ENCODE measurements around the gene NRN1. TPM values are rescaled to one million over a fixed set of nuclear protein-coding genes. Genes with fewer than 3 reads are reported as not detected.

The NRN1 gene
- total and polyA plus RNA-seq, 2 experiments from 2014 or later, result 50.5 to 94.6 TPM

DNA sequence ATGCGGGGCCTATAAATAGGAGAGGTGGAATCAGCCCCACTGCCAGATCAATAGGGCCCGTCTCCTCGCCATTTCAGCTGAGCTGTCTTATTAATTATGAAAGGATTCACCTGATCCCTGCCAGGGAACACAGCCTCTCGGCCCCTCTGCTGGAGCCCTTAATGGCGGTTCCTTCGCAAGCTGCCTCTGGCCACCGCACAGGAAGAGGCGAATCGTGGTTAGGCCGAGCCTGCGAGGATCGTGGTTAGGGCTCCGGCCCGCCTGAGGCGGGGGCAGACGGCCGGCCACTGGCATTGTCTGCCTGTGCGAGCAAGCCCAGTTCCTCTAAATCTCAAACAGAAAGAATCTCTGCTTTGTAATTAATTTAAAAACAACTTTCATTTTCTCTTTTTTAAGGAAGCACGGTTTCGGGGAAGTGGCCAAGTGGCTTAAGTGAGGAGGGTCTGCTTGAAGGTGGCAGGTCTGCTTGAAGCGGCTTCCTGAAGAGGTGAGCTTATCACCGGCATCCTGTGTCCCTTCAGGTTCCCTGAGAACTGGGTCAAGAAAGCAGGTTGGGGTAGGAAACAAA, 9.2 kb downstream of the NRN1 start:
- Histone ChIP-seq H3K9me3 (ENCODE audit: low read depth) (no peaks in the 10 kb centered on the region), H3K79me2 (ENCODE audit: insufficient read depth) (peaks cover 48% of the 10 kb centered on the region), H3K27me3 (replicated peaks; ENCODE audit: insufficient read depth) (no peaks in the 10 kb centered on the region), H3K4me2 (ENCODE audit: unreplicated experiment) (peak overlapping the region; percentile 93), H3K36me3 (ENCODE audit: low read depth) (no peaks in the 10 kb centered on the region), H3K4me3 (peak overlapping the region; percentile 99), H3K9ac (peak overlapping the region; percentile 94), H2AFZ (peak overlapping the region; percentile 91), H3K27ac (peak overlapping the region; percentile 87), H4K20me1 (ENCODE audit: insufficient read depth) (no peaks in the 10 kb centered on the region), H3K4me1 (ENCODE audit: insufficient read depth) (peaks cover 22% of the 10 kb centered on the region), H3F3A (ENCODE audit: insufficient read depth) (peaks cover 30% of the 10 kb centered on the region), H3K9me2 (ENCODE audit: insufficient read depth) (no peaks in the 10 kb centered on the region)
- 7 to 8% methylated on average over 22 of the region's 22 CpGs for WGBS, 2 experiments (ENCODE audit: low coverage in 1 of 2, low lambda C conversion rate in 2 of 2, missing lambda C conversion rate in 2 of 2)
- in situ Hi-C loops (cut with MboI), result loop anchor here (10.0 kb wide), 1 partner anchor 533 kb away; no protein-coding TSS in a partner anchor
- DNase-seq, result peak; percentile 79
- TF ChIP-seq EZH2phosphoT487 (IDR thresholded peaks at IDR 0.05; ENCODE audit: insufficient read depth, low read depth), result no peak
- no peak for TF ChIP-seq EZH2 (IDR thresholded peaks at IDR 0.05; ENCODE audit: insufficient read depth, poor library complexity, severe bottlenecking)

DNA sequence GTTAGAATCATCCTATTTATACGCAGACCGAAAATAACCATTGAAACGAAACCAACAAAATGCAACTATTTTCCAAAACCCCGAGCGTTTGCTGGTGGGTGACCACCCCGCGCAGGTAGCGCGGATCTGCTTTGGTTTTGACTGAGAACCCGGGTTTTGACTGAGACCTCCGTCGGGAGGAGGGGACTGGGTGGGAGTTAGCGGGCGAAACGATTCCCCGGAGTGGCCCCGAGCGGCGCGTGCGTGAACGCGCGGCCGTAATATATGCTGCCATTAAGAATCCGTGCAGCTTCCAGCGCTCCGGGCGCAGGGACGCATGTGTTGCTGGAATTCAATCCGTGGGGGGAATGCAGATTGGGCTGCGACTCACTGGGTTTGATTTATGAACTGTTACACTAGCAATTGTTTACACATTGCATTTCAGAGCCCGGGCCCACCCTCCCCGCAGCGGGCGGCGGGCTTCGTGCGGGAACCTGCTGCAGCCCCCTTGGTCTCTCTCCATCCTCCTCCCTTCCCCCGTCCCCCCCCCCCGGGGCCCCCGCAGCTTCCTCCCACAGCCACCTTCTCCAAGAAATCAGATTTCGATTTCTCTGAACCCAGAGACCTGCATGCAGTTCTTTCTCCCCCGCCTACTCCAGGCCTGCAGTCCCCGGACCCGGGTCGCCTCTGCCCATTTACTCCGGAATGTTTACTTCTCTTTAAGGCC, 9.9 kb downstream of the NRN1 start:
- Histone ChIP-seq H3K79me2 (ENCODE audit: insufficient read depth) (peaks cover 41% of the 10 kb centered on the region), H3K27me3 (replicated peaks; ENCODE audit: insufficient read depth) (no peaks in the 10 kb centered on the region), H3K36me3 (ENCODE audit: low read depth) (no peaks in the 10 kb centered on the region), H3K4me2 (ENCODE audit: unreplicated experiment) (peak overlapping the region; percentile 93), H3K27ac (peak overlapping the region; percentile 87), H3K4me1 (ENCODE audit: insufficient read depth) (peaks cover 21% of the 10 kb centered on the region), H3K9me2 (ENCODE audit: insufficient read depth) (no peaks in the 10 kb centered on the region), H3K9me3 (ENCODE audit: low read depth) (no peaks in the 10 kb centered on the region), H3K4me3 (peak overlapping the region; percentile 99), H3F3A (ENCODE audit: insufficient read depth) (peaks cover 30% of the 10 kb centered on the region), H4K20me1 (ENCODE audit: insufficient read depth) (no peaks in the 10 kb centered on the region), H3K9ac (peak overlapping the region; percentile 94), H2AFZ (peak overlapping the region; percentile 91)
- WGBS, 2 experiments (ENCODE audit: low coverage in 1 of 2, low lambda C conversion rate in 2 of 2, missing lambda C conversion rate in 2 of 2), result 1 to 2% methylated on average over 45 to 48 of the region's 48 CpGs
- DNase-seq, result peak; percentile 84
- TF ChIP-seq EZH2phosphoT487 (IDR thresholded peaks at IDR 0.05; ENCODE audit: insufficient read depth, low read depth) (no peak), EZH2 (IDR thresholded peaks at IDR 0.05; ENCODE audit: insufficient read depth, poor library complexity, severe bottlenecking) (no peak)
- in situ Hi-C loops (cut with MboI), result loop anchor here (10.0 kb wide), 1 partner anchor 532 kb away; no protein-coding TSS in a partner anchor

DNA sequence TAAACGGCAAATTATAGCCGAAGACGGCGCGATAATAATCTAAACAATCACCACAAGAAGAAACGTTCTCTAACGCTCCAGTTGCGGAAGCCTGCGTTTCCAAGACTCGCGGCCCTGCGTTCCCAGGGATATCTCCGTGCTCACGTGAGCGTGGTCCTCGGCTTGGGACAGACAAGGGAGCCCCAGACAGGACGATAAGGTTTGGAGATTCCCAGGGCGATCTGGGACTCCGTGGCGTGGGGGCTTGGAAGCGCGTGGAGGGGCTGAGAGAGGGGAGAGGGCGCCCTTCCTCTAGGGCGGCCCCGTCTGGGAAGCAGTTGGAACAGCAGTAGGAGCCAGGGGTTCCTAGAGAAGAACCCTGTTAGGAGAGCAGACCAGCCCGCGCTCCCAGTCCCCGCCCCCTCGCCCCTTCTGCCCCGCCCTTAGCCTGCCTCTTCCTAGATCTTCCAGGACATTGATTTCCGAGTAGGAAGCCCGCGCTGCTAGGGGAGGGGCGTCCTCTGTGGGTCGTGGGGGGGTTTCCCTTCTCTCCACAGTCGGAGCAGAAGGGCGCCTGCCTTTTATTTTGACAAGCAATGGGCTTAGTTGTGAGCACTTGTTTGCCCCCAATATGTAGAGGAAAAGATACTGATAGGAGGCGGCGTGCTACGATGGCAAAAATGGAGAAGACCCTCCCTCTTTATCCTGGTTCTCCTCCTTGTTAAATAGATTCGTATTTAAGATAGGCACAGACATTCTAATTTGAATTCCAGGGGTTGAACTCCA, 10.6 kb downstream of the NRN1 start:
- H4K20me1 ChIP-seq (ENCODE audit: insufficient read depth), result no peaks in the 10 kb centered on the region
- H3K27ac ChIP-seq, result peak overlapping the region; percentile 87
- H3K9me2 ChIP-seq (ENCODE audit: insufficient read depth), result no peaks in the 10 kb centered on the region
- peak overlapping the region; percentile 93 for H3K4me2 ChIP-seq (ENCODE audit: unreplicated experiment)
- no peaks in the 10 kb centered on the region for H3K36me3 ChIP-seq (ENCODE audit: low read depth)
- H3K79me2 ChIP-seq (ENCODE audit: insufficient read depth), result peaks cover 34% of the 10 kb centered on the region
- DNase-seq, result peak; percentile 92
- H2AFZ ChIP-seq, result peak overlapping the region; percentile 91
- WGBS, 2 experiments (ENCODE audit: low coverage in 1 of 2, low lambda C conversion rate in 2 of 2, missing lambda C conversion rate in 2 of 2), result 2% methylated on average over 34 to 38 of the region's 41 CpGs
- peaks cover 22% of the 10 kb centered on the region for H3K4me1 ChIP-seq (ENCODE audit: insufficient read depth)
- peak overlapping the region; percentile 99 for H3K4me3 ChIP-seq
- no peaks in the 10 kb centered on the region for H3K27me3 ChIP-seq (replicated peaks; ENCODE audit: insufficient read depth)
- H3K9ac ChIP-seq, result peak overlapping the region; percentile 94
- TF ChIP-seq EZH2phosphoT487 (IDR thresholded peaks at IDR 0.05; ENCODE audit: insufficient read depth, low read depth), result no peak
- TF ChIP-seq EZH2 (IDR thresholded peaks at IDR 0.05; ENCODE audit: insufficient read depth, poor library complexity, severe bottlenecking), result no peak
- peaks cover 23% of the 10 kb centered on the region for H3F3A ChIP-seq (ENCODE audit: insufficient read depth)
- no peaks in the 10 kb centered on the region for H3K9me3 ChIP-seq (ENCODE audit: low read depth)
- in situ Hi-C loops (cut with MboI), result loop anchor here (10.0 kb wide), 1 partner anchor 531 kb away; no protein-coding TSS in a partner anchor

DNA sequence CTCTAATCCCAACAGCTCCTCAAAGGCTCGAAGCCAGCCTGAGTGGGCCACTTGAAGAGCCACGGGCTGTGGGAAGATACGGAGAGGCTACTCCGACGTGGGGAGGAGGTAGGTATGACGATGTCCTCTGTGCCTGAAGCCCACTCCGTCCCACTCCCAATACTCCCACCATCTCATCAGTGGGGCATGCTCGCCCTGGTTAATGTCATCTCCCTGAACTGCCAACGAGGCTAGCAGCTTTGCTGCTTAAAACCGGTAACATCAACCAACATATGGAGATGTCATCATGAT, 11.1 kb downstream of the NRN1 start:
- peak overlapping the region; percentile 93 for H3K4me2 ChIP-seq (ENCODE audit: unreplicated experiment)
- H3F3A ChIP-seq (ENCODE audit: insufficient read depth), result peaks cover 18% of the 10 kb centered on the region
- peak overlapping the region; percentile 99 for H3K4me3 ChIP-seq

More for the DNA sequence above, 11.1 kb downstream of the NRN1 start:
- Histone ChIP-seq H3K27ac (peak overlapping the region; percentile 87), H3K9ac (peak overlapping the region; percentile 94), H4K20me1 (ENCODE audit: insufficient read depth) (no peaks in the 10 kb centered on the region), H2AFZ (peak overlapping the region; percentile 91), H3K36me3 (ENCODE audit: low read depth) (no peaks in the 10 kb centered on the region), H3K27me3 (replicated peaks; ENCODE audit: insufficient read depth) (no peaks in the 10 kb centered on the region), H3K9me3 (ENCODE audit: low read depth) (no peaks in the 10 kb centered on the region), H3K4me1 (ENCODE audit: insufficient read depth) (peaks cover 27% of the 10 kb centered on the region), H3K9me2 (ENCODE audit: insufficient read depth) (no peaks in the 10 kb centered on the region), H3K79me2 (ENCODE audit: insufficient read depth) (peaks cover 29% of the 10 kb centered on the region)
- TF ChIP-seq EZH2phosphoT487 (IDR thresholded peaks at IDR 0.05; ENCODE audit: insufficient read depth, low read depth), result no peak
- TF ChIP-seq EZH2 (IDR thresholded peaks at IDR 0.05; ENCODE audit: insufficient read depth, poor library complexity, severe bottlenecking), result no peak
- in situ Hi-C loops (cut with MboI), result loop anchor here (10.0 kb wide), 1 partner anchor 531 kb away; no protein-coding TSS in a partner anchor
- DNase-seq, result no peak
- WGBS, 2 experiments (ENCODE audit: low coverage in 1 of 2, low lambda C conversion rate in 2 of 2, missing lambda C conversion rate in 2 of 2), result 39 to 46% methylated on average over 10 of the region's 10 CpGs

Measured in GM23248 (cell line).